Sciatic nerve (tissue), 2 donors: ENCODE data around the gene KLHL2. TPM values are rescaled to one million over a fixed set of nuclear protein-coding genes. Genes with fewer than 3 reads are reported as not detected.
"Not testable (repeated sequence)": the region's sequence is repeated elsewhere in the genome, so short reads cannot be mapped to it uniquely, and the experiment has no call there.

Experiments used
- ATAC-seq: fragments of 200-7000 bp; cut with Tn5 transposase; one replicate; pipeline ENCODE4 v1.9.1; 2020; ENCODE audit warnings: mild to moderate bottlenecking, moderate library complexity
- DNase-seq: peaks from one replicate; pipeline ENCODE4 v3.0.0-alpha.2; 2020; ENCODE audit warnings: low spot score
- intact Hi-C: fragments of 100-400 bp; cut with DNase I; formaldehyde crosslinking; loops from one replicate; pipeline ENCODE4 v1.14.2; 2022
- total RNA-seq: library from RNA; stranded (reverse); fragmentation: NEBNext Ultra II Directional; extraction: Animal tissue kit (Norgen Biotek cat#: 25700); gene quantifications from one replicate; pipeline ENCODE4 v1.2.1, GENCODE V29; 2021
- donor health status: DM: no; HTN: no; CAD: no.
- donor health status: DM: no; HTN: no; CAD: no.

The KLHL2 gene
- total RNA-seq, 1 donor from 2014 or later = 30.8 TPM

DNA sequence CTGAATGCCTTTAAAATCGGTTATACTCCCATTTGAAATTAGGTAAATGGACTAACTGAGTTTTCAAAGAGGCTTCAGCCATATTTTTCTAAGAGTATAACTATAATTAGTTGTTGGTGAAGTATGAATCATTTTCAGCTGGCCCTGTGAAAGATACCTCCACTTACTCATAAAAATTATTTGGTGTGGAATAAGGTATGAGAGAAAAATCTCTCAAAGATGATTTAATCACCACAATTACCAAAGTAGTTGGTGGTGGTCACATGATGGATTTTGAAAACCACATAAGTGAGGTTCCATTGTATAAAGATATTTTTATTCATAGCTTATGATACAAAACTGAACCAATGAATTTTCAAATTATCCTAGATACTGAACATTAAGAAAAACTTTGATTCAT, 9.0 kb upstream of the KLHL2 start:
- intact Hi-C loops = no loop called here
- ATAC-seq (no peak), DNase-seq (no peak)

DNA sequence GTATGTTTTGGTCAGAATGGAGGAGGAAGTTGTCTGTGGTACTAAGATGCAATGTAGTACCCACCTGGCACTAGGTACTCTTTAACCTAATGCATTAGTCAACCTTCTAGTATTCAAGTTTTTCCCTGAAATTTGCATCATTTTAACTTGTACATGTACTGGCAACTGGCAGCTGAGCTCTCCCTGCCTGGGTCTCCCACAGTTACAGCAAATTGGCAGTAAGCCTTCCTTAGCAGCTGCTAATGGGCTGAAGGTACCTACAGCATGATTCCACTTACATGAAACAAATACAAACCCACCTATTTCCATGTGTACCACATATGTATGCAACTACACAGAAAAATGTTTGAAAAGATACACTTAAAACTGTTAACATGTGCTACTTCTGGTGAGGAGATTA, 8.1 kb upstream of the KLHL2 start:
- intact Hi-C loops = no loop called here
- DNase-seq (no peak), ATAC-seq (no peak)

DNA sequence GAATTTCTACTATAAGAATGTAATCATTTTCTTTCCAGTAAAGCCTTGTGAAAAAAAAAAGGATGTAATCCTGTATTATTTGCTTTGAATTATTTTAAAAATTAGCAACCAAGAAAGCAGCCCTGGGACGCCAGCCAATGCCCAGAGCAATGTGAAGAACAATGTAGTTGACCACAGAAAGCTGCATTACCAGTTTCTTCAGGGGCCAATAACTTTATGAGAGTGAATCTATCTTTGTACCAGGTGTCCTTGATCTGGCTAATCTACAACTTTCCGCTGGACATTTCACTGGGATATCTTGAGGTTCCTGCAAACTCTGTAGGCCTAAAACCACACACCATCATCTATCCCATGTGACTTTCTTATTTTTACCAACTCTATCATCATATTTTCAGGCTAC, 7.6 kb upstream of the KLHL2 start:
- no peak for ATAC-seq
- intact Hi-C loops = no loop called here

DNA sequence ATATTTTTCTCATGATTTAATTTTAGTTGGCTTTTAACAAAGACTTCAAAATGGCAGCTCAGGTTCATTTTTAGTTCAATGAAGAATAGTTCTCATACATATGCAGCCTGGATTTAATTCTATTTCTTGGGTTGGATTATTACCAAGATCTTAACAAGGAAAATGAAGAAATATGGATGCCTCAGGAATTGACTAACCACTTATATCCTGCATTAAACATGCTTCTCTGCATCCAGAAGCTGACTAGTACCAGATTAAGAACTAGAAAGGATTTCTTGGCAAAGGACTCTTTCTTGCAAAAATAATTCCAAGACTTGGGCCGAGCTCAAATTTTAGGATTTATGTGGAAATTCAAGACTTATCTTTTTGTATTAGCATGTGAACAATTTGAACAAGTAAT, 5.6 kb upstream of the KLHL2 start:
- no peak for ATAC-seq
- no peak for DNase-seq
- intact Hi-C loops = no loop called here

More for the DNA sequence above, 7.6 kb upstream of the KLHL2 start:
- DNase-seq = no peak

DNA sequence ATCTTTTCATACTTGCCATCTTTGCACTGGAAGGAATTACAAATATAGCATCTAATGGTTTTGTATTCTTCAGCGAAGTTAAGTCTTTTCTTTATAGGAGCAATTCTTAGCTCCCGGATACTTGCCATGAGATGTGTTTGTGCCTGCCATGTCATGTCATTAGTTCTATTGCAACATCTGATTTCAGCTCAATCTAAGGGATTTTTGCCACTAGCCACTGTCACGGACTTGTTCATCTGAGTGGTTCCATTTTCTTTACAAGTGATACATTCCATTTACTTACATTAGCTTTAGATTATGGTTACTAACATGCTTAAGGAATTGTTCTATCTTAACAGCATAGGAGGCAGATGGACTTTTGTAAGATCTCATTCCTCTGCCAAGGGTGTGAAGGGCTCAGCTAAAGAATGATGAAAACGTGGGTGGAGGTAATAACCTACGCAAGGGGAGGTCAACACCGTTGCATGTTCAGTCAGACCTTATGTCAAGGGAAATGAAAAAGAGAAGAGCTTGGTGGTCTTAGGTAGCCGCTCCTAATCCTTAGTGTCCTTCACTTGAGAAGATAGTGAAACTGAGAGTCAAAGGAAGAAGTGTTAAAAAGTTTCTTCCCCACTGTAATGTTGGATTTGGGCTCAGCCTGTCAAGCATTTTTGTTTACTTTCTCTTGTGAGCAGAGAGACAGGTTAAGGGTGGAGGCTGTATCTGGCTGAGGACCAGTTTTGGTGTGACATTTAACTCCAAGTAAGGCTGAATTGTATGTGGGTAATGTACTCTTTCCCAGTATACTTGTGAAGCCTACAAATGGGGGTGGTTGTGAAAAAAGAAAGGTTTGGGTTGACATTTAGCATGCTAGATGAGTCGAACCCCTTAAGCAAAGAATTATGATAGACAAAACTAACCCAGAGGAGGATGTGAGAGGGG, 3.6 kb upstream of the KLHL2 start:
- intact Hi-C loops = no loop called here
- ATAC-seq (no peak), DNase-seq (no peak)

DNA sequence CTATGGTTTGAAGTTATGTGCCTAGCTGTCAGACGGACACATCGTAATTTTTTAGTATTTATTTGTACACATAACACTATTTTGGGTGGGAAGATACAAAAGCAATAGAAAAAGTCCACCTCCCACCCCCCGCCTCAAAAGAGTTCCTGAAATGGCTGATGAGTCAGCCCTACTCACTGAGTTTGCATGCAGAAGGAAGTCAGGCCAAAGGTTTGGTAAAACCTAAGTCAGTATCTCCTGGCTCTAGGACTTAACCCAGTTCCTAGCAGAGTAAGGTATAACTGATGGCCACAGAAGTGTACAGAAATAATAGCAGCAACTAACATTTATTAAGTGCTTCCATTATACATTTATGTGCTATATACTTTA, 2.9 kb upstream of the KLHL2 start:
- DNase-seq (no peak), ATAC-seq (no peak)
- intact Hi-C loops = no loop called here

DNA sequence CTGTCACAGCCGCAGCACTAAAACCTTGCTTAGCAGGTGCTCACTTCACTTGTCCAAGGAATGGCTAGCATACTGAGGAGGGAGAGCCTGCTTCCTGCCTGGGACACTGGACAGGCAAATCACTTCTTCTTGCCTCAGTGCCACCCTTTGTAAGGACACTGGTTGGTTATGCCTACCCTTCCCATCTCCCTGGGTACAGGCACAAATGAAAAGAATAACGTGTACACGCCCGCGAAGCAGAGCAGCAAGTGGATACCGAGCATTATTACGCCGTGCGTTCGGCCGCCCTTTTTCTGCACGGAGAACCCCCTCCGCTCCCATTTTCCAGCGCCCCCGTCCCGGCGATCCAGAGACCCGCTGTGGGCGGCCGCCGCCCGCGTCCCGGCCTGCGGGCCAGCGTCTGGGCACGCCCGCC, 338 bp upstream of the KLHL2 start:
- no peak for DNase-seq
- peak; percentile 41 for ATAC-seq
- intact Hi-C loops = no loop called here

DNA sequence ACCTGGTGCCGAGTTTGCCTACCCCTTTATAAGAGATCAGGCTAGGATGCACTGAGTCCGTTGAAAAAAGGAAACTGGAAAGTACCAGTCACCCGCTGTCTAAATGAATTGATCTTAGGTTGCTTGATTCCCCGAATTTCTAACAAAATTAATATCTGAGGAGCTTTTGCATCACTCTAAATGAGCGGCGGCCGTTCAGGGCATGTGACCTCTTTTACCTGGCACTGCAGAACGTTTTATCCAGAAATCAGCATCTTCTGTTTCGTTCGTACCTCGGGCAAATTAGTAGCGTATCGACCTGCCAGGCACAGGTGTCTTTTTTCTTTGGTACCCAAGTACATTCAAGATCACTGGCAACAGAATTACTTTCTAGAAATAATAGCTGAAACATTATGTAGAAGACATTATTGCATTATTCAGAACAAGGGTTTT, 876 bp downstream of the KLHL2 start:
- DNase-seq (no peak), ATAC-seq (no peak)
- intact Hi-C loops = no loop called here

DNA sequence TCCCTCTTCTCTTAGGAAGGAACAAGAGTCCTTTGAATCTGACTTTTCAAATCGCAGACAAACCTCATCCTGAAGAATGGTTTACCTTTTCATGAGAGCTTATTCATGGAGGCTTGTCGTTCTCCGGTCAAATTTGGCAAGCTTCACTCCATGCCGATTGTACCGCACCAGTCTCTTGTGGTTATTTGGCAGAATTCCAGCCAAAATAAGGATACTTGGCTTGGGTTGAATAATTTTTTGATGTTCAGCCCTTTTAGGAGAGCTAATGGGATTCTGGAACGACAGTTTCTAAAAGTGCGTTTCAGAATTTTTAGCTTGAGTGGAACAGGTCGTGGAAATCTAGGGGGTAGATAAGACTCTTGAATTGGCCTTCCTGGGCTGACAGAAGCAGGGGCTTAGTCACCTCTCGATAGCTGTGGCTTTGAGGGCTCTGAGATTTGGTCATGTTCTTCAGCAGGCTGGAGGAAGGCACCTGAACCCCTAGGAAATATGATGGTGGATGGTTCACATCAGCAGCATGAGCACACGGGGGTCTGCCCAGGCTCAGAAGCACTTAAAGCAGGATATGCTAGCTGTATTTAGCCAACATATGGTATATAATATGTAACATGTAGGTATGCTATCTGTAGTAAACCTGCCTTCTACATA, 1.5 kb downstream of the KLHL2 start:
- ATAC-seq (no peak), DNase-seq (no peak)

DNA sequence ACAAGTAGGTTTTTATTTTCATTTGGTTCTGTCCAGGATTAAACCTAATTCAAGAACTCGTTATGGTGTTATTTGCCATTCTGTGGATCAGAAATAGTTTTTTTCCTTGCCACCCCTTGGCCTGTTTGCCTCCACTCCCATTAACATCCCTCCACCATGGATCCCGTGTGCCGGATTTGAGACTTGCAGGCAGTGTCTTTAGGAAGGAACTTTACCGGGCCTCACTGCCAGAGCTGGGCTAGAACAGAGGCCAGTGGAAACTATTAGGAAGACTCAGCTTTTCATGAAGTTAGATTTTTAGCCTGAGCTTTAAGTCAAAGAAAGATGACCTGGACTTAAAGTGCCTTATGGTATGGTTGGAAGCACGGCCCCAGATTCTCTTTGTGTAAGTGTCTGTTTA, 2.4 kb downstream of the KLHL2 start:
- DNase-seq = no peak
- no peak for ATAC-seq
- intact Hi-C loops = no loop called here

More for the DNA sequence above, 1.5 kb downstream of the KLHL2 start:
- intact Hi-C loops = no loop called here

DNA sequence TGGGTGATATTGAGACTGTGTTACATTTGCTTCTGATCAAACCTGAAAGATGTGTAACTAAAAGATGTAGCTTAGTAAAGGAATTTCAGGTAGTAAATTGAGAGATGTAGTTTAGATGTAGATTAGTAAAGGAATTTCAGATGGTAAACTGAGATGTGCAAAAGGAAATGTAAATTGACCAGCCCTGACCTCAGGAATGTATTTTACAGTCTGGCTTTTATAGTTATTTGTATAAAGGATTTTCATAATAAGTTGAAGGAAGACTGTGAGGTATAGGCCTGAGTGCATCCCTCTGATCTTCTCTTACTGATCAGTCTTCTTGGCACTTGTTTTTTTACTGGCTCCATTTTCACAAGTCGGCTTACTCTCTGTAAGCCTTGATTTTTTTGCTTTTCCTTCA, 3.2 kb downstream of the KLHL2 start:
- no peak for DNase-seq
- no peak for ATAC-seq
- intact Hi-C loops = no loop called here

DNA sequence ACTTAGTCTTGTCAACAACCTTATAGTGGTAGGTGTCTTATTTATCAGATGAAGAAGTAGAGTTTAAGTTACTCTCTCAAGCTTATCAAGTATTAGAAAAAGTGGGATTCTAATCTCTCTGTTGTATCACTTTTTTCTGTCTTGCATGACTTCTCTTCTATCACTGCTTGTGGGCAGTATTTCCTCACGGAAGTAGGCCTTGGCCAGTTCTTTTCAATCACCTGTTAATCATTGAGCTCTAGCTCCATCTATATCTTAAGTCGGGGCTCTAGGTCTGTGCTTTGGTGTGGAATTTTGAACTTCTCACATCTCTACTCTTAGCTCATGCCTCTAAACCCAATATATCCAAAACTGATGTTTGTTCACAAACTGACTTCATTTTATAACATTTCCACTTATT, 5.3 kb downstream of the KLHL2 start:
- intact Hi-C loops, DNase-seq, ATAC-seq: not testable (repeated sequence)

DNA sequence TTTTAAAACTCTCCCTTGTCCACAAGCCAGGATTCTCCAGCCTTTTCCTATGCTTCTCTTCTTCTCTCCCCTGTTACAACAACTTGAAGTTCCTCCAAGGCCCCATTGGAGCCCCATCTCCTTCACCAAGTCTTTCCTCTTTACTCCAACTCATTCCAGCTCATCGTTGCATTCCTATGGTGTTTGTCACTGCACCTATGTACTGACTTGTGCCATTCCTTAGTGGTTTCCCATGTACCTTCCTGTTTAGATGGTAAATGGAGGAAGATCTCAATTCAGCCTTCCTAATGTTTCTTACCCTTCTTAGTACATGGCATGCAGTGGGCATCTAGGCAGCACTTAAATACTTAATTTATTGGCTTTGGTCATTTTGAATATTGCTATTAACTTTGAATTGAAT, 6.0 kb downstream of the KLHL2 start:
- intact Hi-C loops, ATAC-seq: not testable (repeated sequence)

DNA sequence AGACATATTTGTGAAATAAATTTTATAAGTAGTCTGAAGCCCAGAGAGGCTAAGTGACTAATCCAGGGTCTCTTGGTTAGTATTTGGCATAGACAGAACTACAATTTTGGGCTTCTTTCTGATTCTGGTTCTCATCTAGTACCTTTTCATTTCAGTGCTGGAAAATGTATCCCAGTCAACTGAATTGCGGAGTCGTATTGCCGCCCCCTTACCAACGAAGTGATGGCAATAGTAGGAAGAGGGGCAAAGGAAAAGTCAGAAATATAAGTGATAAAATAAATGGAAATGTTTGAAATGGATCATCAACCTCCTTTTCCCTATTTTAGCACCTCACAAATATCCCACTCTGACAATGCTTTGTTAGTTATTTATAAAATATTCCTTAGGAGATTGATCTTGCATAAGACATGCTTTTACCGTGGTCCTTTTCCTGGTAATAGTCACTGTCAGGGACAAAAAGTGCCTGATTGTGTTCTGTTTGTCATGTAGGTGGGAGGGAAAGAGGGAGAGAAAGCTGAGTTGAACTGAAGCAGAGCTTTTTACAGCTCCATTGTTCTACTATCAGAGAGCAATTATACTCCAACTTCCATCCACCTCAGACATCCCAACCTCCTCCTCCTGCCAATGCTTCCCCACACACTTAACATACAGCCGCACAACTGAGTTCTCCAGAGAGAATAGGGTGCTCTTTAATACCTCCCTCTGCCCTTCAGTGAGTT, 6.8 kb downstream of the KLHL2 start:
- intact Hi-C loops, ATAC-seq, DNase-seq: not testable (repeated sequence)

More for the DNA sequence above, 6.0 kb downstream of the KLHL2 start:
- DNase-seq = not testable (repeated sequence)

DNA sequence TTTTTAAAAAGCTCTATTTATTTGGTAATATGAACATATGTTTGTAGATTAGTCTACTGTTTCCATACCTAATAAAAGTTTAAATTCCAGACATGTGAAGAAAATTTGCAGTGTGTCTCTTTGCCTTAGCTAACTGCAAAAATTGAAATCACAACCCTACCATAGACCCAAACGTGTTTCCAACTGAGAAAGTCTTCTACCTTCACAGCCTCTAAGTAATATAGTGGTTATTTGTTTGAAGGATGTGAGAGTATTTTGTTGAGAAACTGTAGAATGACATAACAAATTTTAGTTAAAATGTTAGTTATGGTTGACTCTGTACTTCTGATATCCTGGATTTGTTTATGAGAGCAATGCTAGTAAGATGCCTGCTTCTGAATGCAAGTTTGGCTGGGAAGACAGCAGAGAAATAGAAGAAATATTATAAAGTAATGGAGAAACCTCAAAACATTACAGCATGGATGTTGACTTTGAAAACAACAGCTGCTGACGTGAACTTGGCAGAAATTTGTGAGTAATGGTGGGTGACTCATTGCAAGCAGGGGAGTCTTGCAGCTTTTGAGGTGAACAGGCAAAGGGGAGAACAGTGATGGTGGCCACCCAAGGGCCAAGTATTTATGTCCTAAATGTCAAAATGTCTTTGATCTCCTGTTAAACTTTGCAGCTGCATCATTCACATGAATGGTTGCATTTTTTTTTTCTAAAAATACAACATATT, 7.8 kb downstream of the KLHL2 start:
- DNase-seq, intact Hi-C loops: not testable (repeated sequence)
- ATAC-seq = peak; percentile 63

DNA sequence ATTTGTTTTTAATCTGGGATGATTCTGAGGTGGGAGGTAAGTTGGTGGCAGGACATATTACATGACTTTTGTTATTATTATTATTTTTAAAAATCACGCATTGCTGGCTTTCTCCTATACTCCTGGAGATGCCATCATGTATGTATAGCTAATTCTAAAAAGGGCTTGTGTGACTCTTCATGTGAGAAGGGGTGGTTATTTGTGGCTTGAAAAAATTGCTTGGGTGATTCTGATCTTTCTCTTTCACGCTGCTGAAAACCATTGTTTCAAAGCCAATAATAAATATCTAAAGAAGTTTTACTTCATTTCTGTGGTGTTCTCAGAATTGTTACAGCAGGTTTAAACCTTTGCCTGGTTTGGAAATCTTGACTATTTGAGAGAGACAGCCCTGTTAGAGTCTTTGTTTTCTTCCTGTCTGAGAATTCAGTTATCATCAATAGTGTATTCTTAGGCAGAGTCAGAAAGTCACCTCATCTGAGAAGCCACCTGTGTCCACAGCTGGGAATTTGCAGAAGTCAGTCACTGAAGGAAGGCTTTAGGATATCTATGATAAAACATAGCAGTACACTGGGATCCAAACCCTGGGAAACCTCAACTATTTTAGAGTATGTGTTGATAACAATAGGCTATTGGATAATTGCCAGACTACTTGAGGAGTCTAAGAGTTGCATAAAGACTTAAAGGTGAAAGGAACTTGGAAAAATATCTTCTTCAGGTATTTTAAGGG, 8.6 kb downstream of the KLHL2 start:
- DNase-seq = not testable (repeated sequence)

DNA sequence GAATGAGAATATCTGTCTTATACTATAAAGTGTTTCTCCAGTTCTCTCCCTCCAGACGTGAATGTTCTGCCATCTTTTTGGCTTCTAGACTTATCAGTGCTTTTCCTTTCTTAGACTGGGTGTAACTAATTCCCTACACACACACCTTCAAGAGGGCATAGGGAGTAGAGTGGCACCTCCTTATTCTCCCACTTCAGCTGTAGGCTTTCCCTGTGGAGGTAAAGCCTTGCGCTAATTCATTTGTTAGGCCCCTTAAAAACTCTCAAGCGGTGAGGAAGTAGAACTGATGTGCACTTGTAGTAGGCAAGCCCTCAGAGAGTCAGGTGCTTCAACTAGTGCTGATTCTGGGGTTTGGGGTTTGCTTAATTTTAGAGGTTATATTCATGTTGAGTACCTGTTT, 10.0 kb downstream of the KLHL2 start:
- DNase-seq = no peak
- ATAC-seq = no peak
- intact Hi-C loops = no loop called here

More for the DNA sequence above, 8.6 kb downstream of the KLHL2 start:
- ATAC-seq, intact Hi-C loops: not testable (repeated sequence)

DNA sequence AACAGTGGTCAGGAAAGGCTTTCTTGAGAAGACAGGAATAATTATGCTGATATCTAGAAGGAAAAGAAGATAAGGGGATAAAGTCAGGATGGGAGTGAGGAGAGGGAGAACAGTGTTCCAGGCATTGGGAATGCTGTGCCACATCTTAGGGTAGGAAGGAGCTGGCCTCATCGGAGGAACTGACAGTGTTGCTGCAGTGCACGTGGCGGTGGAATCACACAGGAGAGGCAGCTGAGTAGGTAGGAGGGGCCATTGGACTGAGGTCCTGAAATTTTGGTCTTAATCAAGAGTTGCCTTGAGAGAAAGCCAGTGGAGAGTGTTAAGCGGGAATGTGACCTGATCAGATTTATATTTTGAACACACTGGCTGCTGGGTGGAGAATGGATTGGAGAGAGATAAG, 13.9 kb downstream of the KLHL2 start:
- ATAC-seq, intact Hi-C loops, DNase-seq: not testable (repeated sequence)
